Amniotic stem cell (primary cell): ENCODE data around the gene FER1L5.
"Not testable (repeated sequence)": the region's sequence is repeated elsewhere in the genome, so short reads cannot be mapped to it uniquely, and the experiment has no call there.

Experiments used
- DNase-seq: peaks from one replicate; lab custom pipeline; 2025; lab: John Stamatoyannopoulos, UW

The FER1L5 gene

DNA sequence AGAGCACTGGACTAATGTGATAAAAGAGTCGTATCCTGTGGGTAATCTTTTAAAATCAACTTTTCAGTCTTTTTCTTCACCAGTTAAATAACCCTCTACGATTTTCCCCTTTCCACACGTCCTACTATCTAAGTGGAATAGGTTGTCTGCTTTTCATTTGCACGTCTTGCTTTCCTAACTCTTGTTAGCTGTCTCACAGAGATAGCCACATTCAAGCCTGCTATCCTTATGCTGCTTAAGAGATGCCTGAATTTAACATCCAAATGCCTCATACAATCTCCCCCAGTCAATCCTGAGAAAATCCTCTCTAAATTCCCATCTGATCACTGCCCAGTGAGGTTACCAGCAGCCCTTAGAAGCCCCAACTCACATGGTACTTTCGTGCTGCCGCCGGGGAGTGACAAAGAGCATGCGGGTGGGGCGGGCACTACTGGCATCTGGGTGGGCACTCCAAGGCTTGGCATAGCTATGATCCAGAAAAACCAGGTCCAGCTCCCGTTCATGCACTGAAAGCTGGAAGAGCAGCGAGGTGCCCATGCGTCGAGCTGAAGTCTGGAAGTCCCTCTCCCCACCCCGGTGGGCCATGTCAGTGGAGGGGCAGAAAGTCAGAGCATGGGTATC lies 5.9 kb upstream of the FER1L5 start:
- DNase-seq: no peak

DNA sequence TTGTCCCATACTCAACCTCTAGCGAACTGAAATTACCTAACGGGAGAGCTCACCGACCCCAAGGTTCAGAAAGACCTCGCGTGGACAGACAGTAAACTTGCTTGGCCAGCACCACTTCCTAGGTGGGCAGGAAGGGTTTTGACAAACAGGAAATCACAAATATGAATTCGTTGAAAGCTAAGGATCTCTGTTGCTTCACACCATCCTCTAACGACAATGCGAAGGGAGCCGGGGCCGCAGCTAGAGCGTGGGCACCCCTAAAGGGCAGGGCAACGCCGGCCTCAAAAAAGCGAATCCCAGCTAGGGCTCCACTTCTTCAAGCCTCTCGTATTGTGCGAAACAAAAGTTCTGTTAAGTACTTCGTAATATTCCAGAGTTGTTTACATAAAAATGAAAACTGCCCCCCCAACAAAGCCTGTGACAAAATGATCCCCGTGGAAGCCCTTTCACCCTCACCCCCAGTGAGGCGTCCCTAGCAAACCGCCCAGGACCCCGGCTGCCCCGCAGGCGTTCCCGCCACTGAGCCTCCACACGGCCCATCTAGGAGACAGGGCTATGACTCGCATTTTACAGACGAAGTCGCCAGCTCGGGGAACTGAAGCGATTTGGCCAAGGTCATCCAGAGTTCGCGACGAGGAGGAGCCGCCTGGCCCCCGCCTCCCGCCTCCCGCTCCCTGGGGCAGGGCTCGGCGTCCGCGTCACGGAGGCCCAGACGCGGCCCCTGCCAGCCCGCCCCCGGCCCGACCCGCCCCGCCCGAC lies 5.0 kb upstream of the FER1L5 start:
- peak; percentile 77 for DNase-seq

DNA sequence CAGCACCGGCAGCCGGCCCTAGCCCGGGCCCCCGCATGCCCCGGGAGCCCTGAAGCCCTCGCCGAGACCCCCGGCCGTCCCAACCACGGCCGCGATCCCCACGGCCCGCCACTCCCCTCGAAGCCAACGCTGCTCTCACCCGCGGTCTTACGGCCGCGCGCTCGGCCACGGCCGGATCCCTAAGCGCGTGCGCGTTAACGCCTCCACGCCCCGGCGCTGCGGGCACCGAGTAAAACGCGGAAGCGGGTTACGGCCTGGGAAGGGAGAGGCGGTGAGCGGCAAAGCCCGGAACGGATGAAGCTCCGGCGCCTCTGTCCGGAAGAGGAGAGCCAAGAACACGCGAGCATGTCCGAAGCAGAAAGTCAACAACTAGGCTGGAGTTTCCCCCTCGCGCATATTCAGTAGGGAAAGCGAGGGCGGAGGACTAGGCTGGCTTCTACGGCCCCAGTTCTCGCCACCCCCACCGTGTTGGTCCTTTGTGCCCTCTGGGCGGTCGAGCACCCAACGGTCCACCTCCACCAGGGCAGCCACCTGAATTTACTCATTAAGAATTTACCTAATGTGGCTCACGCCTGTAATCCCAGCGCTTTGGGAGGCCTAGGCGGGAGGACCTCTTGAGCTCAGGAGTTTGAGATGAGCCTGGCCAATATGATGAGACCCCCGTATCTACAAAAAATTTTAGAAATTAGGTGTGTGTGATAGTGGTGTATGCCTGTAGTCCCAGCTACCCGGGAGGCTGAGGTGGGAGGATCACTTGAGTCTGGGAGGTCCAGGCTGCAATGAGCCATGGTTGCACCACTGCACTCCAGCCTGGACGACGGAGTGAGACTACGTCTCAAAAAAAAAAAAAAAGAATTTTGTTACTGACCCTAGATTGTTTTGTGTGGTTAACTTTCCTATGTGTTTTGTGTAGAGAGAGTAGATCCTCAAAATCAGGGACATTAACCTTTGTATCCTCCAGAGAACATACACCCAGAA lies 4.1 kb upstream of the FER1L5 start, which contains the start of gene KANSL3:
KANSL3 (minus strand) TSS at position 169 of the 978 bp plus-strand sequence. CDS start 1,177 bp downstream, outside the sequence.
- peak; percentile 79 for DNase-seq

DNA sequence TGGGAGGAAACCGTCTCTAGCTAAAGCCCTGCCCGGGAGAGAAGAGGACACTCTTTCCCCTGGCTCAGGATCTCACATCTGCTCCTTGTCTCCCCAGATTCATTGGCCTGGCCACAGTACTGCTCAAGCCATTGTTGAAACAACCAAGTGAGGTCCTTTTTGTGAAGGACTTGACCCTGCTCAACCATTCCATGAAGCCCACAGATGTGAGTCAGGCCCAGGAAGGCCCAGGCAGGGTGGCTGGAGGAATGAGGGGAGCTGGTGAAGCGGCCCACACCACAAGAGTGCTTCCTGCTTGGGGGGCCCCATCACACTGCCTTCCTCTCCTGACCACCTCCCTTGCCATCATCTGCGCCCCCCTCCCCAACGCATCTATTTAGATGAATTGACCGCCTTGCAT lies 5.1 kb downstream of the FER1L5 start:
- no peak for DNase-seq

DNA sequence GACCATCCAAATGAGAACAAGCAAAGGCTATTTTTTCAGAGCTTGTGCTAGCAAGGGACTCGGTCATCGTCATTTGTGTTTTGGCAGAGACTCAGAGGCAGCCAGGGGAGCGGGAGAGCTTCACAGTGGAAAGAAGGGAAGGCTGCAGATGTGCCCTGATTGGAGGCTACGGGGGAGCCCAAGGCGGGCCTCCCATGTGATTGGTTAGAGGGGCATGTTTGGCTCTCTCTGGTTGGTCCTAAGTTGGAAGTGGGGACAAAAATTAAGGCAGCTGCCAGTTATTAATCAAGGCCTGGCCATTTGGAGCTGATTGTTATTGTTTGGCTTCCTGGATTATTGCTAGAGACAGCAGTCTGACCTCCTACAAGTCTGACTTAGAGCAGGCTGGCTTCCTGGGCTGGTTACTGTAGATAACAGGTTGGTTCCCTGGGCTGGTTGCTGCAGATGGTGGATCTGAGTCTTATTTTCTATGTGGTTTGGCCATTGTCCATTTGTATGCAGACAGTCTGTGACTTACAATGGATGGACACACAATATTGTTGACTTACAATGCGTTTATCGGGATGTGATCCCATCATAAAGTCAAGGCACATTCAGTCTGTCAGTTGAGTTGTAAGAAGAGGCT lies 5.9 kb downstream of the FER1L5 start:
- DNase-seq: no peak

DNA sequence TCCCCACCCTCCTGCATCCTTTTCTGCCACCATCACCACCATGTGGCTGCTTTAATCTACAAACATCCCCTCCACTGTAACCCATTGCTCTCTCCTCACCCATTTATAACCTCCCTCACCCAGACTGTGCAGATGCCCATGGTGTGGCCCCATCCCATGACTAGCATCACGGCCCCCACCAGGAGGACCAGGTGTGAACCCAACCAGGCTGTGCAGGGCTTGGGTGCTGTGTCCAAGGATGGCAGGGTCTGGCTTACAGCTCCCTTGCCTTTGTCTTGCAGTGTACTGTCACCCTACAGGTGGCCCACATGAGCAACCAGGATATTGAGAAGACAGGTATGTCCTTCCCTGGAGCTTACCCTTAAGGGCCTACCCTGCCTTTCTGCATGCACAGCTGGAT lies 6.8 kb downstream of the FER1L5 start:
- no peak for DNase-seq

DNA sequence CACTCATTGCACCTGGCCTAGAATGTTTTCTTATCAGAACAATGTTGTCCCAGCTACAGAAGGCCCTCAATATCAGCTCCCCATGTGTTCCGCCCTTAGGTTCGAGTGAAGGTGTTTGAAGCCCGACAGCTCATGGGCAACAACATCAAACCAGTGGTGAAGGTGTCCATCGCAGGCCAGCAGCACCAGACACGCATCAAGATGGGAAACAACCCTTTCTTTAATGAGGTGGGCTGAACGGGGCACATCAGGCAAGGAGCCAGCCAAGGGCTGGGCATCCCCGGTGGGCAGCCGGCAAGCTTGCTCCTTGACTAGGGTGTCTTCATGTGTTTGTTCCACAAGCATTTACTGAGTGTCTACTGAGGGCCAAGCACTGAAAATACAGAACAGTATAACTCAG lies 9.2 kb downstream of the FER1L5 start:
- DNase-seq: no peak

DNA sequence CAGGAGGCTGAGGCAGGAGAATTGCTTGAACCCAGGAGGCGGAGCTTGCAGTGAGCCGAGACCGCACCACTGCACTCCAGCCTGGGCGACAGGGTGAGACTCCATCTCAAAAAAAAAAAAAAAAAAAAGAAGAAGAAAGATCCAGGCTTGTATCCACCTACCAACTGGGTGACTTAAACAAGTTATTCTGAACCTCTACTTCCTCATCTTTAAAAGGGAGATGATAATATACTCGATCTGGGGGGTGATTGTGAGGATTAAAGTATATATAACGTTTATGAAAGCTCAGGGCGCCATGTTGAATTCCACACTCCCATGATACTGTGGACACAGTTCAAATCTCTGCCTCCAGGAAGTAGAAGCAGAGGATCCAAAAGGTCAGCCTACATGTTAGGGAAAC lies 12.2 kb downstream of the FER1L5 start:
- not testable (repeated sequence) for DNase-seq

DNA sequence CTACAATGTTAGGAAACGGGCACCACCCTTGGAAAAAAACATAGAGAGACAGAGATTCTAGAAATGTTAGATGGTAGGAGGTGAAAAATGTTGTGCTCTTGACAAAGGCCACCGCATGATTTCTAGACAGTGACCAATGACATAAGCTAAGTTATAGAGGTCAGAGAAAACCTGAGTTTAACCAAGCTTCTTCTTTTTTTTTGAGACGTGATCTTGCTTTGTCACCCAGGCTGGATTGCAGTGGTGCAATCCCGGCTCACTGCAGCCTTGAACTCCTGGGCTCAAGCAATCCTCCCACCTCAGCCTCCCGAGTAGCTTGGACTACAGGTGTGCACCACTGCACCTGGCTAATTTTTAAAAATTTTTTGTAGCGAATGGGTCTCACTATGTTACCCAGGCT lies 13.0 kb downstream of the FER1L5 start:
- no peak for DNase-seq

DNA sequence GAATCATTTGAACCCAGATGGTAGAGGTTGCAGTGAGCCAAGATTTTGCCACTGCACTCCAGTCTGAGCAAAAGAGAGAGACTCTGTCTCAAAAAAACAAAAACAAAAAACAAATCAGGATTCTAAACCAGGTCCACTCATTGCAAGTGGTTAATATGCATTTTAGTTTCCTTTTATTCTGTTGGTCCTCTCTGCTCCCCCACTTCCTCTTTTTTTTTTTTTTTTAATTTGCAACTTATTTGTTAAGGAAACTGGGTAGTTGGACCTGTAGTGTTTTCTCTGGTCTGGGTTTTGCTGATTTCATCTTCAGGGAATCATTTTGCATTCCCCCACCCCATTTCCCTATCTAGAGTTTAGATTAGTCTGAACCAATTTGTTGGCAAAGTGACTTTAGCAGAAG lies 14.0 kb downstream of the FER1L5 start:
- DNase-seq: no peak

DNA sequence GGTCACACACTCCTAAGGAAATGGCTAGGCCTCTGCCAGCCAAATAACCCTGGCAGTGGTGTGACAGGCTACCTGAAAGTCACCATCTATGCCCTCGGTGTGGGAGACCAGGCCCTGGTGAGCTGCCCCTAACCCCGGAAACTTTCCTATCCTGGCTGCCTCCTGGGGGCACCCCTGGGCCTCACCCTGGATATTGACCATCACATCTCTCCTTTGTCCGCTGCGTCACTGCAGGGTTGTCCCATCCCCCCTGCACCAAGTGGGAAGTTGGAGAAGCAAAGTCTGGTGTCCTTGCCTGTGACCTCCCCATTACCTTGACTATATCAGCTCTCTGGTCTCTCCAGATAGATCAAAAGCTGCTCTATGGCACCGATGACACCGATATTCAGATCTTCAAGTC lies 18.8 kb downstream of the FER1L5 start:
- no peak for DNase-seq

DNA sequence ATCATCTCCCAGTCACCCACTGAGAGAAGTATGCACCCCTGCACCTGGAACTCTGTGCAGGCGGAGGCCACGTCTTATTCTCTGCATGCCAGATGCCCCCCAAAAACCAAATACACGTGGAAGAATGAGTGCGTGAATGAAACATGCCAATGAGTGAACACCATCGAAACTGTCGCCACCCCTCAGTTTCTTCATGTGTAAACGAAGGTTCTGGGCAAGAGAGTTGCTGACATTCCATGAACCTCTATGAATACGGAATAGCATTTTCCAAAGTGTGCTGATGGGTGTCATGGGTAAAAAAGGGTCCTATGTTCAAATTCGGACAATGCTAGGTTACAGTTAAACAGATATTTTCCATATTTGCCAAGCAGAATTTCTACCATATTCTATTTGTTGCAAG lies 19.8 kb downstream of the FER1L5 start:
- no peak for DNase-seq

DNA sequence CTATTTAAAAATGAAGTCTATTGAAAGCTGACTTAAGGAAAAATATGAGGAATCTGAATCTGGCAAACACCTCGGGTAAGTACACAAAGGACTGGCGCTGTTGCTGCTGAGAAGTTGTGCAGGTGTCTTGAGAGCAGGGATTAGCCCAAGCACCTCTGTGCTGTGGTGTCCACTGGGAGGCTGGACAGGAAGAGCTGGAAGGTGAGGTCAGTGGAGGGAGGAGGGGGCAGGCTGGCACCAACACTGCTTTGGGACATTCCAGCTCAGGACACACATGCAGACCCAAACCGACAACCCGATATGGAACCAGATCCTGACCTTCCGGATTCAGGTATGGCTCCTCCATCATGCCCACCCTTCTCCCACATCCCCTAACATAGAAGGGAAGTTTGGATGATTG lies 20.6 kb downstream of the FER1L5 start:
- no peak for DNase-seq

DNA sequence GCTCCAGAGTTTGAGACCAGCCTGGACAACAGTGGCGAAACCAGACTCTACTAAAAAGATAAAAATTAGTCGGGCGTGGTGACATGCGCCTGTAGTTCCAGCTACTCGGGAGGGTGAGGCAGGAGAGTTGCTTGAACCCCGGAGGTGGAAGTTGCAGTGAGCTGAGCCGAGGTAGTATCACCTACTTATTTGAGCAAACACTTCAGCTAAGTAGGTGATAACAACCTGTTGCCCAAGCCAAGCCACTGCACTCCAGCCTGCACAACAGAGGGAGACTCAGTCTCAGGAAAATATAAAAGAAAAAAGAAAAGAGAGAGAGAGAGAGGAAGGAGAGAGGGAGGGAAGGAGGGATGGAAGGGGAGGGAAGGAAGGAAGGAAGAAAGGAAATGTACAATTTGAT lies 21.3 kb downstream of the FER1L5 start:
- no peak for DNase-seq

DNA sequence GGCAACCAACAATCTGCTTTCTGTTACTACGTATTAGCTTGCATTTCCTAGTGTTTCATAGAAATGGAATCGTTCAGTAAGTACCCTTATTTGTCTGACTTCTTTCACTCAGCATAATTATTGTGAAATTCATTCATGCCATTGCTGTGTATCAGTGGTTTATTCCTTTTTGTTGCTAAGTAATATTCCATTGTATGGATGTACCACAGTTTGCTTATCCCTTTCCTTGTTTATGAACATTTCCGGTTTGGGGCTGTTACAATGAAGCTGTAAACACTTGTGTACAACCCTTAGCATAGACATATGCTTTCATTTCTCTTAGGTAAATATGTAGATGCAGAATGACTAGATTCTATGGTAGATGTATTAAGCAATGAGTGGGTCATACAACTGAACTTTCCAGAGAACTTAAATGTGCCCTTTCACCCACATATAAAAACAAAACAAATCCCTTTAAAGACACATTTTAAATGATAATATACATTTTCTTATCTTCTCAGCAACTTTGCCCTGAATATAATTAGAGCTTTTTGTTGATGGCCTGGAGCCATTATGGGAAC lies 21.9 kb downstream of the FER1L5 start:
- DNase-seq: no peak

DNA sequence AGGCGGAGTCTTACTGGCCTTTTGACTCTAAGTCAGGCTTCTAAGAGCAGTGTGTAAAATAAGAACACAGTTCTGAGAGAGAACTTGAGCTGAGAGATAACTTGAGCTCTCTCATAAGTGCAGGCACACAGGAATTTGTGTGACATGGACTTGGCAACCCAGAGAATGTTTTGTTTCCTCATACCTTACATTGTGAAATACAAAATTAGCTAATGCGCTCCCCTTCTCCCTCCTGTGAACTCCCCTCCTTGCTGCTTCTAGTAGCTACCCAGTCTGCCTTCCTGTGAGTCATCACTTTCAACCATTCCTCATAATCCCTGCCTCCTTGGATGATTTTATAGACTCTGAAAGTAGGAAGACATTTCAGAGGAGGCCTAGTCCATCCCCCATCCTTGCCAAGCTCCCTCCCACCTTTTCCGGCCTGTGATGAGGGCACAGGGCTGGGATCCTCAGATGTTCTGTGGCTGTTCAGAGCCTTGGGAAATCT lies 22.6 kb downstream of the FER1L5 start:
- peak; percentile 91 for DNase-seq

DNA sequence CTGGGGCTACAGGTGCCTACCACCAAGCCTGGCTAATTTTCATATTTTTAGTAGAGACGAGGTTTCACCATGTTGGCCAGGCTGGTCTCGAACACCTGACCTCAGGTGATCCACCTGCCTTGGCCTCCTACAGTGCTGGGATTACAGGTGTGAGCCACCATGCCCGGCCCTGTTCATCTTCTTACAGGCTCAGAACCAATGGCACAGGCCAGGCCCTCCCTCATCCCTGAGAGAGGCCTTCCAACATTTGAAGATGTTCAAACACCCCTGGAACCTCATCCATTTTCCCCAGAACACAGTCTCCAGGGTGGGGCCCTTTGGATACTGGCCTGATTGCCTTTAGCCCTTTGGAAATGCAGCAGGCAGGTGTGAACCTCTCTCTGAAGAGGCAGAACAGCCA lies 23.2 kb downstream of the FER1L5 start:
- not testable (repeated sequence) for DNase-seq

DNA sequence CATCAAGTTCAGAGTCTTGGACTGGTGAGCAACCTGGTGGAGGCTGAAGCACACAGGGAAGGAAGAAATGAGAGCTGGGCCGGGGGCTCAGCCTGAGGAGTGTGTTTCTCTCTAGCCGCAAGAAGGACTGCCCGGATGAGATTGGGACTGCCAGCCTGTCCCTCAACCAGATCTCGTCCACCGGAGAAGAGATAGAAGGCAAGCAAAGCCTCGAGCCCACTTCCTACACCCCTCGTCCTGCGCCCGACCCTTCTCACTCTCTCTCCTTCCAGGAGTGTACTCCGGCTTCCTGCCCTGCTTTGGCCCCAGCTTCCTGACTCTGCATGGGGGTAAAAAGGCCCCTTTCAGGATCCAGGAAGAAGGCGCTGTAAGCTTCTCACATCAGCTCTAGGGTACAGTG lies 26.2 kb downstream of the FER1L5 start:
- DNase-seq: no peak

DNA sequence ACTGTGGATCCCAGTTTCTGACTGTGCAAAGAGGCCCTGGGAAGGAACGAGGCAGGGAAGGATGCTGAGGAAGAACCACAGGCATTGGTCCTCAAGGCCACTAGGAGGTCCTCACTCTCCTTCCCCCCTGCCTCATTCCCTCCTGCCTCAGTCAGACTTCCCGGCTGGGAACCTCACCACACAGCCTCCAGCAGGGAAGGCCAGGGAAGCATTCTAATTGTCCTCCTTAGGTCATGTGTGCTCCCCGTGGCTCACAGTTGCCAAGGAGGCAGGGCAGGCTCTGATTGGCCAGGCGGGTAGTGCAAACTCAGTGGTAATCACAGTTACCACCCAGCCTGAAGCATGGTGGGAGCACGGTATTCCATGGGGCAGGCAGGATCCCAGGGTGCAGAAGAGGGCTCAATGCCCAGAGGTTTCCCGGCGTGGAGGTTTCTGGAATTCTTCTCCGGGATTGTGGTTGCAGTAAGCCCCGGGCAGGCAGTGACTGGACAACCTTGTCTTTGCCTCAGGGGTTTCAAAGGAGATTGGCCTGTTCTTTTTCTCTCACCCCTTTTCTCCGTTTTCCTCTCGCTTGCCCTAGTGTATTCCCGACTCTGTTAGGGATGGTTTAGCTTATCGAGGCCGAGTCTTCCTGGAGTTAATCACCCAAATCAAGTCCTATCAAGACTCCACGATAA lies 27.1 kb downstream of the FER1L5 start:
- DNase-seq: no peak

DNA sequence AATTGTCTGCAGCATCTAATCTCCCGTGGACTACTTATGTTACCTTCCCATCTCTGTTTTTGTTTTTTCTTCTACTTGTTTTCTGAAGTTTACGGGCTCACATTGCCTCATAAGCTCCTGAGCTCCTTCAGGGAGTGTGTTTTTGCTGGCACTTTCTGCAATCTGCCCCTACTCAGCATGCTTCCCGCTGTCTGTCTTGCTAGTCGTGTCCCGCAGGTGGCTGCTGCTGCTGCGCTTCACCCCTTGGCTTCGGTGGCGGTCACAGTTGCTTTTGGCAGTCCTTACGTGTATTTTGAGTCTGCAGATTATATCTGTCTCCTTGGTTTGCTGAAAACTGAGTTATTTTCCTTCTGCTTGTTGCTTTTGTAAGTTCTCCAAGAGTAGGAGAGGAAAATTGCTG lies 37.3 kb downstream of the FER1L5 start:
- no peak for DNase-seq

DNA sequence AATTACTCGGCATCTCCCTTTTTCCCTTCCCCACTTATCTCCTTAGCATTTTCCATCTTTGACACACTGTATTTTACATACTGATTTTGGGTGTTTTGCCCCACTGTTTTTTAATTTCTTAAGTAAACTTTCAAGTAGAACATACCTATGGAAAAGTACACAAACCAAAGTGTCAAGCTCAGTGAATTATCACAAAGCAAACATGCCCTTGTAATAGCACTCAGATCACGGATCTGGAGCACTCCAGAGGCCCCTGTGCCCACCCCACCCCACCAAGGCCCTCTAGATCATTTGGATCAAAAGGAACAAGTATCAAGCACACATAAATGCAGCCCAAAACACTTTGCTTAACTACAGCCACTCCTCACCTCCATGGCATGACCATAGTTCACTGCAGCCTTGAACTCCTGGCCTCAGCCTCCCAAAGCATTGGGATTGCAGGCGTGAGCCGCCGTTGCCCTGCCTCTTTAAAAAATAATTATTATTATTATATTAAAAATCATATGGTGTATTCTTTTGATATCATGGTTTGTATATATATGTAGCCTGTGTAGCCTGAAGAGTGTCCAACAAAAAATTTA lies 38.1 kb downstream of the FER1L5 start:
- DNase-seq: no peak
